ENCODE measurements around the gene MYO1H.

The MYO1H gene

DNA sequence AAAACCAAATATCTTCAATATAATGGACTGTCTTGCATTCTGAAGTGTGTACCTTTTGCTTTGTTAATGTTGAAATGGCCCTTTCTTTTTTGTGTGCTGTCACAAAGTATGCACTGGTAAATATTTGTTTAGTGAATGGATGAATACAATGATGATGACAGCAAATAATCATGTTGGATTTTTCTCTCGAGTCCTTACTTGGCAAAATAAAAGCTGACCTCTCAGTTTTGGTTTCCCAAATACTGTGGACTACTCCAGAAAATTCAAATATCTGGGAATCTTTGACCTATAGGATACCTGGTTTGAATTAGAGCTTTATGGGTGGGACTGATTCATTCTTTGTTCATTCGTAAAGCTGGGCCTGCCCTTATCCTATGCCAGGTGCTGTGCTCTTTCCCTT is 135.2 kb downstream of the MYO1H start:
- peaks cover 50 to 76% (median 55%) of the 10 kb centered on the region in 11 experiments for H3K36me3 ChIP-seq
- no peak overlapping the region for H3K4me2 ChIP-seq
- H3K27me3 ChIP-seq: no peaks in the 10 kb centered on the region
- no peaks in the 10 kb centered on the region for H3K9me3 ChIP-seq (replicated peaks in 1 of 11)
- H3K27ac ChIP-seq: no peak overlapping the region
- H3K9ac ChIP-seq: no peak overlapping the region
- no peak overlapping the region for H3K4me3 ChIP-seq
- H4K20me1 ChIP-seq: peaks cover 0 to 8% (median 0%) of the 10 kb centered on the region in 11 experiments; a peak in 2 of 22 replicates
- TF ChIP-seq Cebpa-rat (IDR thresholded peaks at IDR 0.05): no peak
- peaks cover 14 to 20% (median 16%) of the 10 kb centered on the region in 10 experiments for H3K4me1 ChIP-seq

DNA sequence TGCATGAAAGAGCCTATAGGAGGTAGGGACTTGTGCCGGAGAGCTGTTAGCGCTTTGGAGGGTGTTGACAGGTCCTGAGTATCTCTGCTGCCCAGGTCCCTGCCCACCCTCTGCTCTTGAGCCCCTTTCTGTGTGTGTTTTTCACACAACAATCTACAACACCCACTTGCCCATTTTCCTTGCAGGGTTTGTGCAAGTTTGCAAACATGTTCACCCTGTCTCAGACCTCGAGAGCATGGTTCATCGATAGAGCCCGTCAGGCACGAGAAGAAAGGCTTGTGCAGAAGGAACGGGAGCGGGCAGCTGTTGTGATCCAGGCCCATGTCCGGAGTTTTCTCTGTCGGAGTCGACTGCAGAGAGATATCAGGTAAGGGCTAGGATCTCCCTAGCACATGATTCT is 135.6 kb downstream of the MYO1H start:
- H3K27ac ChIP-seq: no peak overlapping the region
- H3K36me3 ChIP-seq: peaks cover 54 to 80% (median 60%) of the 10 kb centered on the region in 11 experiments
- H3K9me3 ChIP-seq (replicated peaks in 1 of 11): no peaks in the 10 kb centered on the region
- H3K4me2 ChIP-seq: no peak overlapping the region
- H3K27me3 ChIP-seq: no peaks in the 10 kb centered on the region
- no peak overlapping the region for H3K4me3 ChIP-seq
- no peak overlapping the region for H3K9ac ChIP-seq
- peaks cover 10 to 16% (median 13%) of the 10 kb centered on the region in 10 experiments for H3K4me1 ChIP-seq
- peaks cover 0 to 12% (median 0%) of the 10 kb centered on the region in 11 experiments; a peak in 3 of 22 replicates for H4K20me1 ChIP-seq
- TF ChIP-seq Cebpa-rat (IDR thresholded peaks at IDR 0.05): no peak

DNA sequence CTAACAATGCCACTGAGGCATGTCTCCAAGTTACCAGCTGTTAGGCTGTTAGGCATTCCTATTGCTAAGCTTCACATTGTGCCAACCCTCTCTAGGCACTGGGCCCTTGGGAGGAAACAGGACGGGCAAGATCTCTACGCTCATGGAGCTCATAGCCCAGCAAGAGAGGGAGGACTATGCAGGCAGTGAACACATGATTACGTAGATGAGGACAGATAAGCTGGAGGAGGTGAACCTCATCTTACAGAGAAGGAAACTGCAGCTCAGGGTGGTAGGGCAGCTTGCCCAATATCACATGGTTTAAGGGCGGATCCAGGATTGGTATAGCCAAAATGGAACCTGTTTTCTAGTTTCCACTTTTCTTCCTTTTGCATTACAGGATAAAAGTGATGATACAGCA is 137.5 kb downstream of the MYO1H start:
- no peak overlapping the region for H3K27ac ChIP-seq
- no peaks in the 10 kb centered on the region for H3K27me3 ChIP-seq
- H3K4me2 ChIP-seq: no peak overlapping the region
- no peaks in the 10 kb centered on the region for H3K9me3 ChIP-seq (replicated peaks in 1 of 11)
- no peak overlapping the region for H3K9ac ChIP-seq
- H4K20me1 ChIP-seq: peaks cover 0 to 16% (median 0%) of the 10 kb centered on the region in 11 experiments; a peak in 3 of 22 replicates
- no peaks in the 10 kb centered on the region for H3K4me1 ChIP-seq
- H3K36me3 ChIP-seq: peaks cover 73 to 94% (median 78%) of the 10 kb centered on the region in 11 experiments
- TF ChIP-seq Cebpa-rat (IDR thresholded peaks at IDR 0.05): no peak
- H3K4me3 ChIP-seq: no peak overlapping the region

- Histone ChIP-seq H3K27ac (no peak overlapping the region), H3K9me3 (replicated peaks in 1 of 11) (no peaks in the 10 kb centered on the region), H3K4me2 (no peak overlapping the region), H3K4me3 (no peak overlapping the region), H3K9ac (no peak overlapping the region), H3K27me3 (no peaks in the 10 kb centered on the region), H3K4me1 (no peaks in the 10 kb centered on the region), H3K36me3 (peaks cover 93 to 100% (median 99%) of the 10 kb centered on the region in 11 experiments), H4K20me1 (peaks cover 0 to 16% (median 0%) of the 10 kb centered on the region in 11 experiments; a peak in 2 of 22 replicates)
- no peak for TF ChIP-seq Cebpa-rat (IDR thresholded peaks at IDR 0.05)
Observed at GRCh38 chr12:109487181-109488050, 139.7 kb downstream of the MYO1H start.

DNA sequence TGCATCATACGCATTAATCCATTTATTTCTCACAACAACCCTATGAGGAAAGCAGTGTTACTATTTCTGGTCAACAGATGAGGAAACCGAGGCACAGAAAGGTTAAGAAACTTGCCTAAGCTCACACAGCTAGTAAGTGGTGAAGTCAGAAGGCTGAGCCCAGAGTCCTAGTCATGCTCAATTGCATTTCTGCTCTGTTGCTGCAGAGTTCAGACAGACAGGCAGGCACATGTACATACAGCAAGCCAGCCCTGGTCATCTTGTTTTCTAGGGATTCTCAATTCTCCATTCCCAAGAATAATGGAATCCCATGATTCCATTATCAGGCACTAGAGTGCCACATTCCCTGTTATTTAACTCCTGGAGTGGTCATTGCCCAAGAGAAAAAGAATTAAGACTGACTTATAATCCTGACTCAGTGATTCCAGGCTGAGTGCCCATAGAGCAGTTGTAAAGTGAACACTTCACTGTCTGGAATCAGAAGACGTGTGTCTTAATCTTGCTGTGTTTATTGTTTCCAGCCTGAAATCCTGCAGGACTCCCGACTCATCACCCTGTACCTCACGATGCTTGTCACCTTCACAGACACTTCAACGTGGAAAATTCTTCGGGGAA is 140.5 kb downstream of the MYO1H start:
- peaks cover 93 to 100% (median 99%) of the 10 kb centered on the region in 11 experiments for H3K36me3 ChIP-seq
- no peak for TF ChIP-seq Cebpa-rat (IDR thresholded peaks at IDR 0.05)

GRCh38 chr12:109489016-109489954 is 141.6 kb downstream of the MYO1H start:
- peaks cover 88 to 100% (median 99%) of the 10 kb centered on the region in 11 experiments for H3K36me3 ChIP-seq
- no peaks in the 10 kb centered on the region for H3K4me1 ChIP-seq
- H3K27ac ChIP-seq: no peak overlapping the region
- H3K27me3 ChIP-seq: no peaks in the 10 kb centered on the region
- TF ChIP-seq Cebpa-rat (IDR thresholded peaks at IDR 0.05): no peak
- peaks cover 0 to 11% (median 0%) of the 10 kb centered on the region in 11 experiments; a peak in 2 of 22 replicates for H4K20me1 ChIP-seq
- no peaks in the 10 kb centered on the region for H3K9me3 ChIP-seq (replicated peaks in 1 of 11)
- H3K4me3 ChIP-seq: no peak overlapping the region
- peak overlapping the region in 1 of 11 experiments; percentile 34; a peak in 1 of 22 replicates for H3K9ac ChIP-seq
- no peak overlapping the region for H3K4me2 ChIP-seq

More for the DNA sequence above, 140.5 kb downstream of the MYO1H start:
- no peak overlapping the region for H3K4me3 ChIP-seq
- no peaks in the 10 kb centered on the region for H3K27me3 ChIP-seq
- no peaks in the 10 kb centered on the region for H3K9me3 ChIP-seq (replicated peaks in 1 of 11)
- H4K20me1 ChIP-seq: peaks cover 0 to 14% (median 0%) of the 10 kb centered on the region in 11 experiments; a peak in 2 of 22 replicates
- H3K4me1 ChIP-seq: no peaks in the 10 kb centered on the region
- no peak overlapping the region for H3K27ac ChIP-seq
- no peak overlapping the region for H3K4me2 ChIP-seq
- no peak overlapping the region for H3K9ac ChIP-seq

DNA sequence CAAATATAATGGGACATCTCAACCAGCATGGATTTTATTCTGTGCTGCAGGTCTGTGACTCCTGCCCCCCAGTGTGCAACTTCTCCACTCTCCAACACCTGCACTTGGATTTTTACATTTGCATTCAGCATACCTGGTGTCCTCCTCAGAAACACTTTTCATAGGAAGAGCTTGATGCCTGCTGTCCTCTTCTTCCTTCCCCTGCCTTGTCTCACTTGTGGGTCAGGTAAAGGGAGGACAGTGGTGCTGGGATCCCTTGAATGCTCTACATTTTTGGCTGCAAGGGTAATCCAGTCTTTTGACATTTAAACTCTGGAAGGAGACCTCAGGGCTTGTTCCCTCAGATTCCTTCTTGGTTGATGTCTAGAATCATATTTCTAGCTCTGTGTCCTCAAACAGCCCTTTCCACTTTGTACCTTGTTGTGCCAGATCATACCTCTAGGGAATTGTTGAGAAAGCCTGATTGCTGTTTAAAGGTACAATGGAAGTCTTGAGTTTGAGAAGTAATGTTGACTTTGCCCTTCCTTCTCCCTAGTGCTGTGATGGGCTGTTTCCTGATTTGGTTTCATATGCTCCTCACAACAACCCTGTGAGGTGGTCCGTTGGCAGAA is 142.4 kb downstream of the MYO1H start:
- TF ChIP-seq Cebpa-rat (IDR thresholded peaks at IDR 0.05): no peak
- peaks cover 0 to 11% (median 0%) of the 10 kb centered on the region in 11 experiments; a peak in 2 of 22 replicates for H4K20me1 ChIP-seq
- H3K36me3 ChIP-seq: peaks cover 88 to 100% (median 99%) of the 10 kb centered on the region in 11 experiments
- H3K27me3 ChIP-seq: no peaks in the 10 kb centered on the region
- H3K4me2 ChIP-seq: no peak overlapping the region
- H3K27ac ChIP-seq: no peak overlapping the region
- no peak overlapping the region for H3K4me3 ChIP-seq
- H3K9ac ChIP-seq: no peak overlapping the region; a peak in 1 of 22 replicates
- 0 out of 22 replicates have a peak, but pooled peaks cover 0 to 3% (median 0%) of the 10 kb centered on the region in 11 experiments for H3K9me3 ChIP-seq (replicated peaks in 1 of 11)
- no peaks in the 10 kb centered on the region for H3K4me1 ChIP-seq

DNA sequence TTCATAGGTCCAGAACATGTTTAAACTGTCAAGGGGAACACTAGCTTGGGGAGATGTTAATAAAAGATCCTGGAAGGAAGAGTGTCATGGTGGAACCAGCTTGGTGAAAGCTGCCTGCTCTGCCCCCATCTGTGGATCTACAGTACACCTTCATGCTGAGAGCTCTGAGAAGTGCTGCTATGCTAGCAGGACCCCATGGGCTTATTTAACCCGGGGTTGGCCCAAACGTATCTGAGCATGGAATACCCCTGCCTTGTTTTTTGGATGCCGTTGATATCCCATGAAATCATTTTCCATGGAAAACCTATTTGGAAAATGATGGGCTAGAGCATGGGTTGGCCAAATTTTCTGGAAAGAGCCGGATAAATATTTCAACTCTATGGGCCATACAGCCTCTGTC is 144.0 kb downstream of the MYO1H start:
- Histone ChIP-seq H4K20me1 (peaks cover 0 to 11% (median 0%) of the 10 kb centered on the region in 11 experiments; a peak in 2 of 22 replicates), H3K4me2 (no peak overlapping the region), H3K36me3 (peaks cover 81 to 100% (median 98%) of the 10 kb centered on the region in 11 experiments), H3K4me3 (no peak overlapping the region), H3K27ac (no peak overlapping the region), H3K27me3 (no peaks in the 10 kb centered on the region), H3K9me3 (replicated peaks in 1 of 11) (0 out of 22 replicates have a peak, but pooled peaks cover 0 to 7% (median 0%) of the 10 kb centered on the region in 11 experiments), H3K9ac (no peak overlapping the region), H3K4me1 (no peaks in the 10 kb centered on the region)
- no peak for TF ChIP-seq Cebpa-rat (IDR thresholded peaks at IDR 0.05)
